22Rv1 (cell line): Measurements from ENCODE around the gene CMAS.
"Not testable (repeated sequence)": the region's sequence is repeated elsewhere in the genome, so short reads cannot be mapped to it uniquely, and the experiment has no call there.

Source experiments
- H3K27ac ChIP-seq: fragments of 450-650 bp; 2 replicates; pipeline ENCODE4 v1.5.1; 2017
- CTCF ChIP-seq: fragments of 450-650 bp; IDR thresholded peaks from 2 replicates; pipeline ENCODE4 v1.5.1; 2017; ENCODE audit warnings: mild to moderate bottlenecking
- ZFX ChIP-seq: fragments of 450-650 bp; IDR thresholded peaks from 2 replicates; pipeline ENCODE4 v1.6.1; 2017; ENCODE audit warnings: antibody characterized with exemption, borderline replicate concordance

CMAS gene

GRCh38 chr12:22088886-22089285, 42.9 kb downstream of the CMAS start:
- TF ChIP-seq ZFX (no peak), CTCF (no peak)
- H3K27ac ChIP-seq: no peak overlapping the region

- no peak overlapping the region for H3K27ac ChIP-seq
- TF ChIP-seq CTCF (no peak), ZFX (no peak)
These were observed 43.5 kb downstream of the CMAS start for GRCh38 chr12:22089486-22089885.

GRCh38 chr12:22099062-22099461, 53.0 kb downstream of the CMAS start:
- H3K27ac ChIP-seq: not testable (repeated sequence)

- TF ChIP-seq CTCF (peak; percentile 75), ZFX (no peak)
- H3K27ac ChIP-seq: no peak overlapping the region
These were observed 55.1 kb downstream of the CMAS start for GRCh38 chr12:22100958-22101748.

- no peak for TF ChIP-seq ZFX
- no peak for TF ChIP-seq CTCF
- H3K27ac ChIP-seq: no peak overlapping the region
These were observed 55.8 kb downstream of the CMAS start for GRCh38 chr12:22101749-22102243.

- H3K27ac ChIP-seq: no peak overlapping the region
These were observed 57.4 kb downstream of the CMAS start for GRCh38 chr12:22103418-22103817.

GRCh38 chr12:22105542-22105941, 59.5 kb downstream of the CMAS start:
- no peak overlapping the region for H3K27ac ChIP-seq
- TF ChIP-seq ZFX (no peak), CTCF (no peak)

More at GRCh38 chr12:22103418-22103817, 57.4 kb downstream of the CMAS start:
- TF ChIP-seq CTCF (no peak), ZFX (no peak)

GRCh38 chr12:22110176-22110575, 64.2 kb downstream of the CMAS start:
- TF ChIP-seq CTCF (no peak), ZFX (no peak)
- H3K27ac ChIP-seq: no peak overlapping the region
